Measurements from ENCODE around the gene CRYBG3.

GRCh38 chr3:97930018-97930417 lies 108.2 kb downstream of the CRYBG3 start:
- TF ChIP-seq, protein P1, sequence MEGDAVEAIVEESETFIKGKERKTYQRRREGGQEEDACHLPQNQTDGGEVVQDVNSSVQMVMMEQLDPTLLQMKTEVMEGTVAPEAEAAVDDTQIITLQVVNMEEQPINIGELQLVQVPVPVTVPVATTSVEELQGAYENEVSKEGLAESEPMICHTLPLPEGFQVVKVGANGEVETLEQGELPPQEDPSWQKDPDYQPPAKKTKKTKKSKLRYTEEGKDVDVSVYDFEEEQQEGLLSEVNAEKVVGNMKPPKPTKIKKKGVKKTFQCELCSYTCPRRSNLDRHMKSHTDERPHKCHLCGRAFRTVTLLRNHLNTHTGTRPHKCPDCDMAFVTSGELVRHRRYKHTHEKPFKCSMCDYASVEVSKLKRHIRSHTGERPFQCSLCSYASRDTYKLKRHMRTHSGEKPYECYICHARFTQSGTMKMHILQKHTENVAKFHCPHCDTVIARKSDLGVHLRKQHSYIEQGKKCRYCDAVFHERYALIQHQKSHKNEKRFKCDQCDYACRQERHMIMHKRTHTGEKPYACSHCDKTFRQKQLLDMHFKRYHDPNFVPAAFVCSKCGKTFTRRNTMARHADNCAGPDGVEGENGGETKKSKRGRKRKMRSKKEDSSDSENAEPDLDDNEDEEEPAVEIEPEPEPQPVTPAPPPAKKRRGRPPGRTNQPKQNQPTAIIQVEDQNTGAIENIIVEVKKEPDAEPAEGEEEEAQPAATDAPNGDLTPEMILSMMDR (IDR thresholded peaks at IDR 0.05) = no peak
- TF ChIP-seq POLR2A (IDR thresholded peaks at IDR 0.05; ENCODE audit: low read depth) (no peak), EP300 (IDR thresholded peaks at IDR 0.05) (no peak)
